ENCODE data around the gene TMED1. TPM values are rescaled to one million over a fixed set of nuclear protein-coding genes. Genes with fewer than 3 reads are reported as not detected.
A peak's percentile ranks its signal among the peaks of the same experiment; 100 is the strongest.

TMED1 gene, protein sequence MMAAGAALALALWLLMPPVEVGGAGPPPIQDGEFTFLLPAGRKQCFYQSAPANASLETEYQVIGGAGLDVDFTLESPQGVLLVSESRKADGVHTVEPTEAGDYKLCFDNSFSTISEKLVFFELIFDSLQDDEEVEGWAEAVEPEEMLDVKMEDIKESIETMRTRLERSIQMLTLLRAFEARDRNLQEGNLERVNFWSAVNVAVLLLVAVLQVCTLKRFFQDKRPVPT
- total RNA-seq (10 to 100 TPM; 30.6 to 37.2 TPM), polyA plus RNA-seq (10 to 100 TPM; 25.8 to 49.8 TPM)
- long read RNA-seq, donor 1, transcript TMED1-201 (4 exons, 1,340 nt) = major isoform, 21 of 27 reads
- long read RNA-seq, donor 1, partial matches to known transcripts = 5 of 27 reads
- long read RNA-seq, donor 1, other reads (novel, unspliced or antisense) = 0 of 27 reads
- long read RNA-seq, donor 2, transcript TMED1-201 (4 exons, 1,340 nt) = major isoform, 9 of 9 reads
- long read RNA-seq, donor 2, partial matches to known transcripts = 0 of 9 reads
- long read RNA-seq, donor 2, other reads (novel, unspliced or antisense) = 0 of 9 reads
- long read RNA-seq, donor 3, transcript TMED1-201 (4 exons, 1,340 nt) = major isoform, 11 of 11 reads
- long read RNA-seq, donor 3, partial matches to known transcripts = 0 of 11 reads
- long read RNA-seq, donor 3, other reads (novel, unspliced or antisense) = 0 of 11 reads
- long read RNA-seq, donor 4, transcript TMED1-201 (4 exons, 1,340 nt) = major isoform, 6 of 6 reads
- long read RNA-seq, donor 4, partial matches to known transcripts = 0 of 6 reads
- long read RNA-seq, donor 4, other reads (novel, unspliced or antisense) = 0 of 6 reads
- long read RNA-seq, donor 5, transcript TMED1-201 (4 exons, 1,340 nt) = major isoform, 34 of 40 reads
- long read RNA-seq, donor 5, partial matches to known transcripts = 6 of 40 reads
- long read RNA-seq, donor 5, other reads (novel, unspliced or antisense) = 0 of 40 reads

DNA sequence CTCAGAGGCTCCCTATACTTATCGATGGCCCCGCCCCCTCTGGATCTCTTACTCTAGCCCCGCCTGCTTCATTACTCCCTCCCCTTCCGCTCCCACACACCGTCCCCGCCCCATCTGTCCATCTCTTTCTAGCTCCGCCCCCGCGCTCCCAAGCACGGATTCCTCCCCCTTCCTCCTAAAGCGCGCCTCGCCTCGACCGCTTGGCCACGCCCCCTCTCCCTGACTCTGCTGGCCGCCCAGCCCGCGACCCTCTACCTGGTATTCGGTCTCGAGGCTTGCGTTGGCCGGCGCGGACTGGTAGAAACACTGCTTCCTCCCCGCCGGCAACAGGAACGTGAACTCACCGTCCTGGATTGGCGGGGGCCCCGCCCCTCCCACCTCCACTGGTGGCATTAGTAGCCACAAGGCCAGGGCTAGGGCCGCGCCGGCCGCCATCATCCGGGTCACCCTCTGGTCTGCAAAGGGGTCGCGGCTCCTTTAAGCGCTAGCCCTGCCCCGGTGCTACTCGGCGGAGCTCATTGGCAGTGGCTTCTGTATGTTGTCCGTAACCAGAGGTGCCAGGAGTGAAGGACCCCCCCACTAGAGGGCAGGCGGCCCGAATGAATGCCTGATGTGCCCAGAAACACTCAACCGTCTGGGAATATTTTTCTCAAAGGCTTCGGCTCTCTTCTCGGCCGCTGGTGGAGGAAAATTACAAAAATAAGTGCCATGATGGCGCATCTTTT is at the start of gene TMED1:
TSS of gene TMED1 (minus strand) at position 459 of the 725 bp plus-strand sequence. CDS start at position 438, 21 bp downstream.
- Histone ChIP-seq H3K9me3 (ENCODE audit: control insufficient read depth in 4 of 4, insufficient read depth in 3 of 4, low read length in 3 of 4) (peaks cover 0 to 7% (median 0%) of the 10 kb centered on the region in 4 donors), H3K4me1 (ENCODE audit: control insufficient read depth in 5 of 5, insufficient read depth in 5 of 5, low read length in 5 of 5) (peaks cover 0 to 9% (median 6%) of the 10 kb centered on the region in 5 donors), H3K4me3 (peak within 1 kb of the TSS; percentile 76), H3K36me3 (ENCODE audit: control insufficient read depth in 4 of 4, insufficient read depth in 4 of 4, low read length in 4 of 4) (peaks cover 0 to 23% (median 4%) of the 10 kb centered on the region in 4 donors), H3K27ac (ENCODE audit: low read depth in 1 of 2, low read length in 1 of 2) (peak within 1 kb of the TSS; percentile 96 to 98), H3K9ac (ENCODE audit: insufficient read depth in 1 of 2, low read length in 2 of 2) (peak within 1 kb of the TSS; percentile 87 to 95), H3K27me3 (ENCODE audit: control insufficient read depth in 3 of 3, insufficient read depth in 3 of 3, low read length in 2 of 3) (no peaks in the 10 kb centered on the region)
- TF ChIP-seq, protein P1, sequence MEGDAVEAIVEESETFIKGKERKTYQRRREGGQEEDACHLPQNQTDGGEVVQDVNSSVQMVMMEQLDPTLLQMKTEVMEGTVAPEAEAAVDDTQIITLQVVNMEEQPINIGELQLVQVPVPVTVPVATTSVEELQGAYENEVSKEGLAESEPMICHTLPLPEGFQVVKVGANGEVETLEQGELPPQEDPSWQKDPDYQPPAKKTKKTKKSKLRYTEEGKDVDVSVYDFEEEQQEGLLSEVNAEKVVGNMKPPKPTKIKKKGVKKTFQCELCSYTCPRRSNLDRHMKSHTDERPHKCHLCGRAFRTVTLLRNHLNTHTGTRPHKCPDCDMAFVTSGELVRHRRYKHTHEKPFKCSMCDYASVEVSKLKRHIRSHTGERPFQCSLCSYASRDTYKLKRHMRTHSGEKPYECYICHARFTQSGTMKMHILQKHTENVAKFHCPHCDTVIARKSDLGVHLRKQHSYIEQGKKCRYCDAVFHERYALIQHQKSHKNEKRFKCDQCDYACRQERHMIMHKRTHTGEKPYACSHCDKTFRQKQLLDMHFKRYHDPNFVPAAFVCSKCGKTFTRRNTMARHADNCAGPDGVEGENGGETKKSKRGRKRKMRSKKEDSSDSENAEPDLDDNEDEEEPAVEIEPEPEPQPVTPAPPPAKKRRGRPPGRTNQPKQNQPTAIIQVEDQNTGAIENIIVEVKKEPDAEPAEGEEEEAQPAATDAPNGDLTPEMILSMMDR (IDR thresholded peaks at IDR 0.05; ENCODE audit: control extremely low read depth, extremely low read depth) = peak; percentile 25
- peak; percentile 93 for ATAC-seq (ENCODE audit: insufficient read depth, low FRiP score)
- 0% methylated on average over 50 of the region's 50 CpGs for whole genome bisulfite sequencing, 2 donors
- DNase-seq = peak; percentile 99

DNA sequence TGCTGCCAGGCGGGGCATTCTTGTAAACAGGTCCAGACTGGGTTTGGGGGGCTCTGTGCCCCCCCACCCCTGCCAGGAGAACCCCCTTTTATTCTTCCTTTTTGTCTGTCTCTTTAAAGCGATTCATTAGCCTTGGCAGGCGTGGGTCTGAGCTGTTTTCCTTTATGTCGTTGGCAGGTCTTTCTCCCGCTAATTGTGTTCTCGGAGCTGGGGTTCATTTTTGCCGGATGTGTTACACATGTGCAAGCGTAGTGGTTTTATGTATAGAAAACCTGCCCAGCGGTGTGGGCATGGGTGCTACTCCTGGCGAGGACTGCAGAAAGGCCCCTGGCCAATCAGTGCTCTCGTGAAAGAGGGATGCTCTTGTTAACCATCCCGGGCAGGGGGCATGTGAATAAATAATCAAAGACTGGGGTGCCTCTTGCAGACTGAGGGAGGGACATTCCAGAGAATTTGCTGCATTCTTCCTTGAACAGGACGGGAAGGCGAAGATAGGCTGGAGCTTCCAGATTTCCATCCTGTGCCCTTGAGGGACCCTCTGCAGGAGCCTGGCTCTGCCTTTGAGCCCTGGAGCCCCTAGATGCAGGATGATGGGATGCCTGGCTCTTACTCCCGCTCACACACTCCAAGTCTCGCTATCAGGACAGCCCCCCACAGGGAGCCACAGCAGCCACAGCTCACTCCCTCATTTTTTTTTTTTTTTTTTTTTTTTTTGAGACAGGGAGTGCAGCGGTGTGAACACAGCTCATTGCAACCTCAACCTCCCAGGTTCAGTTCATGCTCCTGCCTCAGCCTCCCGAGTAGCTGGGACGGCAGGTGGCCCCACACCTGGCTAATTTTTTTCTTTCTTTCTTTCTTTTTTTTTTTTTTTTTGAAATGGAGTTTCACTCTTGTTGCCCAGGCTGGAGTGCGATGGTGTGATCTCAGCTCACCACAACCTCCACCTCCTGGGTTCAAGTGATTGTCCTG is 49.5 kb upstream of the TMED1 start:
- ATAC-seq (ENCODE audit: insufficient read depth, low FRiP score) (no peak), DNase-seq (no peak)
- no peaks in the 10 kb centered on the region for H3K27me3 ChIP-seq (ENCODE audit: control insufficient read depth in 3 of 3, insufficient read depth in 3 of 3, low read length in 2 of 3)
- TF ChIP-seq, protein P1 (IDR thresholded peaks at IDR 0.05; ENCODE audit: control extremely low read depth, extremely low read depth) = no peak
- no peaks in the 10 kb centered on the region for H3K9me3 ChIP-seq (ENCODE audit: control insufficient read depth in 4 of 4, insufficient read depth in 3 of 4, low read length in 3 of 4)
- no peaks in the 10 kb centered on the region for H3K36me3 ChIP-seq (ENCODE audit: control insufficient read depth in 4 of 4, insufficient read depth in 4 of 4, low read length in 4 of 4)
- H3K9ac ChIP-seq (ENCODE audit: insufficient read depth in 1 of 2, low read length in 2 of 2) = no peak overlapping the region
- 84 to 86% methylated on average over 20 of the region's 20 CpGs for WGBS, 2 donors
- no peak overlapping the region for H3K27ac ChIP-seq (ENCODE audit: low read depth in 1 of 2, low read length in 1 of 2)
- peaks cover 0 to 9% (median 5%) of the 10 kb centered on the region in 5 donors for H3K4me1 ChIP-seq (ENCODE audit: control insufficient read depth in 5 of 5, insufficient read depth in 5 of 5, low read length in 5 of 5)
- H3K4me3 ChIP-seq = no peak overlapping the region

DNA sequence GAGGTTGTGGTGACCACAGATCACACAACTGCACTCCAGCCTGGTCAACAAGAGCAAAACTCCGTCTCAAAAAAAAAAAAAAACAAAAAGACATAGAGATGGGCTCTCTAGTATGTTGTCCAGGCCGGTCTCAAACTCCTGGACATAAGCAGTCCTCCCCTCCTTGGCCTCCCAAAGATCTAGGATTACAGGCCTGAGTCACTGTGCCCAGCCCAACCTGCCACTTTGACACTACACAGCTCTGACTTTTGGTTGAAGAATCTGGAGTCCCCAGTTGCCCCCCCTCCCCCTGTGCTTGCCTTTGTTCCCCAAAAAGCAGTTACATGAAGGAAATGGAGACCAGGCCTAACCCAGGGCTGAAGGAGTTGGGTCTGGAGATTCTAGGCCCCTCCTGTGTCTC is 48.3 kb upstream of the TMED1 start:
- WGBS, 2 donors = 84 to 90% methylated on average over 2 of the region's 2 CpGs
- no peak for DNase-seq

More for the DNA sequence above, 48.3 kb upstream of the TMED1 start:
- no peak for ATAC-seq (ENCODE audit: insufficient read depth, low FRiP score)
- TF ChIP-seq, protein P1 (IDR thresholded peaks at IDR 0.05; ENCODE audit: control extremely low read depth, extremely low read depth) = no peak
- Histone ChIP-seq H3K4me3 (no peak overlapping the region), H3K27me3 (ENCODE audit: control insufficient read depth in 3 of 3, insufficient read depth in 3 of 3, low read length in 2 of 3) (no peaks in the 10 kb centered on the region), H3K9ac (ENCODE audit: insufficient read depth in 1 of 2, low read length in 2 of 2) (no peak overlapping the region), H3K27ac (ENCODE audit: low read depth in 1 of 2, low read length in 1 of 2) (no peak overlapping the region), H3K4me1 (ENCODE audit: control insufficient read depth in 5 of 5, insufficient read depth in 5 of 5, low read length in 5 of 5) (peaks cover 0 to 9% (median 5%) of the 10 kb centered on the region in 5 donors), H3K36me3 (ENCODE audit: control insufficient read depth in 4 of 4, insufficient read depth in 4 of 4, low read length in 4 of 4) (no peaks in the 10 kb centered on the region), H3K9me3 (ENCODE audit: control insufficient read depth in 4 of 4, insufficient read depth in 3 of 4, low read length in 3 of 4) (no peaks in the 10 kb centered on the region)

All from lung (tissue), 16 donors.